Activated CD8-positive, alpha-beta memory T cell treated with anti-CD3 and anti-CD28 coated beads for 4 hours (primary cell): Measurements from ENCODE around the gene BRCA2.

Source experiments
- DNase-seq, 2 donors: peaks; one replicate each; pipeline ENCODE4 v3.0.0-alpha.2; 2020; ENCODE audit warnings: low read depth in 2 of 2

The BRCA2 gene

DNA sequence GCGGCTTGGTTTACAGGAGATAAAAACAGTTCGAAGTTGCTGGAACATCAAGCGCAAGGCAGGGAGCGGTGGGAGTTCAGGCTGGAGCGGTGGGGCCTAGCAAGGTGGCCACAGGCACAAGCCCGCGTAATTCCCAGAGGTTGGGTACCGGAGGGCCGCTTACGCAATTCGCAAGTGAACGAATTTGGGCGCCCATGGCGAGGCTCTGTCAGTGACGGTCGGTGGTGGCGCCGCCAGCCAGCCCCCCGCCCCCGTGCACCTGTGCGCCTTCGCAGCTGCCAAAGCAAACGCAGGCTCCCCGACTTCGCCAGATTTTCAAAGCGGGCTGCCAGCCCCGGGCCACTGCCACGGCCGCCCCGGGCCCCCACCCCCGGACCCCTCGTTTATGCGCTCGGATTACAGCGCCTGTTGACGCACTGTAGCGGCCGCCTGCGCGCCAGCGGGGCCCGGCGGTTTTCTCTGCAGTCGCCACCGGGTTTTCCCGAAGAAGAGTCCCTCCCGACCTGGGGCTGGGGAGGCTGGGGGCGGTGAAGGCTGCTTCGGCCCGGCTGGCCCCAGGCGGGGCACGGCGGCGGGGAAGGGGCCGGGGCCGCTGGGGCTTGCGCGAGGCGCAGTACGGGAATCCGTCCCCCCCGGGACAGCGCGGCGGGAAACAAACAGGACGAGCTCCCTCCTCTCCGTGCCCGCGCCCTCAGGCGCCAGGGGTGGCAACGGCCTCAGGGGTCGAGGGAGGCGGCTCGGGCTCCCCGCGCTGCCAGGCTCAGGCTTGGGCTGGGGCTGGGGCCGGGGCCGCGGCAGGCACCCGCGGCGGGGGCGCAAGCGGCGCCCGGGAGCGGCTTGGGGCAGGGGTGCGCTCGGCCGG lies 111.9 kb downstream of the BRCA2 start:
- DNase-seq, result peak; percentile 30 to 35

GRCh38 chr13:32427852-32428580 lies 112.7 kb downstream of the BRCA2 start, which contains the start of gene N4BP2L1:
N4BP2L1 (minus strand) TSS chr13:32428130; CDS start chr13:32428082, 48 bp downstream.
- DNase-seq, result peak; percentile 75 to 84

DNA sequence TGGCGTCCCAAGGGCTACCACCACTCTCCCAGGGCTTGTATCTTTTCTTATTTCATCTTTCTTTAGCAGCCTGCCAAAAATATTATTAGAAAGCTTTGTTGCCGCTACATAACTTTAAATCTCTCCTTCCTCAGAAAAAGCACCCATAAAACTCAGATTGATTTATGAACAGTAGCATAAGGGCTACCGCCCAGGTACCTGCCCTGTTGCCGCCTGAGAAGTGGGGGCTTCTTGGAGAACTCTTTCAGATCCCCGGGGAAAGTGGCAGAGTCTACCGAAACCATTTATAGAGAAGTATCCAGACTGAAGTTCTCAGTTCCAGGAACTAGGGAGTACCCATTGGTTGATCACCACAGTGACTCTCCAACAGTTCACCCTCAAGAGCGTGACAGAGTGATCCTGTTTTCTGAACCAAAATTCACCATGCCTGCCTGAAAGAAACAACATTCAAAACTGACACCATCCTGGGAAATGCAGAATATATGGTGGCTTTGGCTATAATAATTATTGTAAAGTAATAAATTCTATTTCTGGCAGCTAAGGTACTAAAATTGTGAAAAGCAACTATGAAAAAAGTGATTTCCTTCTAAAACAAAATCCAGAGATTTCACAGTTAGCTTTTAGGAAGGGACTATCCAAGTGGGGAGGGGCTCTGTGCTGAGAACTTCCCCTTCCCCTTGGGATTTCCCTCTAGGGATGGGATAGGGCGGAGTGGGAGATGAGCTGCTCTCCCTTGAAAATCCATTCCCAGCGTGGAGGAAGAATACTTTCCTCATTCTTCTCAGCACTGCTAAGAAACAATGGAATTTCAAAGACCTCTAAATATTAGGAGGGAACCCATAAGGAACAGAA lies 113.5 kb downstream of the BRCA2 start:
- no peak for DNase-seq

DNA sequence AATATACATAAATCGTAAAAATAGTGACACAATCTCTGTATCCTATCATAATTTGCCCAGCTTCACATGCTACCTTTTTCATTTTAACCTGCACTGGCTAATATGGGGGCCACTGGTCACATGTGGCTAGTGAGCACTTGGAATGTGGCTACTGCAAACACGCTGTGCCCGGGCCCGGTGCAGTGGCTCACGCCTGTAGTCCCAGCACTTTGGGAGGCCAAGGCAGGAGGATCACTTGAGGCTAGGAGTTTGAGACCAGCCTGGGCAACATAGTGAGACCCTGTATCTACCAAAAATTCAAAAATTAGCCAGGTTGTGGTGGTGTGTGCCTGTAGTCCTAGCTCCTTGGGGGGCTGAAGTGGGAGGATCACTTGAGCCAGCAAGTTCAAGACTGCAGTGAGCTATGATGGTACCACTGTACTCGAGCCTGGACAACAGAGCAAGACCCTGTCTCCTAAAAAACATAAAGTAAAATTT lies 114.2 kb downstream of the BRCA2 start:
- no peak for DNase-seq

DNA sequence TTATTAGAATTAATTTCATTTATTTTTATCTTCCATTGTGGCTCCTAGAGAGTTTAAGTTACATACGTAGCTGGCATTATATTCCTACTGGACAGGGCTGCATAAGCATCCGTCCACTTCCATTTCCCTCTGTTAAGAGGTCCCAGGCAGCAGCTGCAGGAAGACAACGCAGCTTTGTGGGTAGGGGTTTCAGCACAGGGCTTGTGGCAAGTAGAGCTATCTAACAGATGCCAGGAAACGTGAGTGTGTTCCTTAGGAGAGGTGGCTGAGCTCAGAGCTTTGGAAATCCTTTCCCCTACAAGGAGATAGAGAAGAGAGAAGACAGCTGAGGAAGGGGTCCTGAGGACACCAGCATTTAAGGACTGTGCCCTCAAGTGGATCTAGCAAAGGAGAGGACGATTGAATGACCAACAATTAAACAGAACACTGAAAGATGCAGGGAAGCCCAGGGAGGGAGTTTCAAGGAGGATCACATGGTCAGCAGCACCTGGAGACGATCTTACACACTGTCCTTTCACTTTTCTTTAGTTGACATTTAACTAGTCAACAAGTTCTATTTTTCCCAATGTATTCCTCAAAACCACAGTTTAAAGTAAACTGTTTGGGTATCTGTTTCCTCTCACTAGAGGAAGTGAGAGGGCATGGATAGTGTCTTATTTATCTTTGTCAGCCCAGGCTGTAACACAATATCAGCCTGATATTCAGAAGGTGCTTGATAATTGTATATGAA lies 114.9 kb downstream of the BRCA2 start:
- DNase-seq, result no peak

DNA sequence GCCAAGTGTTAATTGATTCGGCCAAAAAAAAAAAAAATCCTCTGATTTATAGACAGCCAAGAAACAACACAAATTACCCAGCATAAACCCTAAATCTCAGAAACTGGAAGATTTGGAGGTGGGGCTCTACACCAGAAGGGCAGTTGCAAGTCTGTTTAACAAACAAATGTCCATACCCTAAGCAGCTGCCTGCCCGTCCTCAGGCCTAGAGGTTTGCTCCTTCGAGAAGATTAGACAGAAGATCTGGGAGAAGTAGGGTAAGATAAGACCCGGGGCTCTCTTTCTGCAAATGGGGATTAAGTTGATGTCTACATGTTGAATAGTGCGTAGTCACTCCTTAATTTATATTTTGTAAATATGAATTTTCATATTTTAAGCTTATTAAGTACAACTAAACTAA lies 116.1 kb downstream of the BRCA2 start:
- DNase-seq, result no peak

DNA sequence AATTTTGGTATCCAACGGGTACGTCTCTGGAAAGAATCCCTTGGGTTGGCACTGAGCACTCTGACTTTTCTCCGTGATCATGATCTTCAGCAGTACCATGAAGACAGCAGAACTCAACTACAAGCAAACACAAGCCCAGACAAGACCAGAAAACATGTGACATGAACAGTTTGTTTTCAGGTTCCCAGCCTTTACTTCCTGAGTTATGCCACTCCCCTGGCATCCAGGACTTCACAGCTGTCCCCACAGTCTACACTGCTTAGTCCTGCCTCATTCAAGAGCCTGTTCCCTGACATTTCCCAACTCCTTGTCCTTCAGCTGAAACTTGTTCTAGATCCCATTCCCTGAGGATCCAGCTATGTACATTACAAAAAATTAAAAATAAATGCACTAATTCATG lies 117.5 kb downstream of the BRCA2 start:
- no peak for DNase-seq

DNA sequence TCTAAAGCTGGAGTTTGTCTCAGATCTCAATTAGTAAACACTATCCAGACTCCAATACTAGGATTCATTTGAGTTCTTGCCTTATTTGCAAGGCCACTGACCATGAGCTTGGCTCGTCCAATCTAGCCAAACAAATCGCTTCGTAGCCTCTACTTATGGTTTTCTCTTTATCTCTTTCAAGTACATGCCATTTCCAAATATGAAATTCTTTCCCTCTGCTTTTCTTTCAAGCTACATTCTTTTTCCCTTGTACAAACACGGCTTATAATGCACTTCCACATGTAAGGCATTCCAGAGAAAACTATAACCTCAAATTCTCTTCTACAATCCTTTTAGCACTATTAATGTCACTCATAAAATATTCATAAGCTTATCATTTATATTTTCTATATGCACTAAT lies 123.6 kb downstream of the BRCA2 start:
- DNase-seq, result no peak

DNA sequence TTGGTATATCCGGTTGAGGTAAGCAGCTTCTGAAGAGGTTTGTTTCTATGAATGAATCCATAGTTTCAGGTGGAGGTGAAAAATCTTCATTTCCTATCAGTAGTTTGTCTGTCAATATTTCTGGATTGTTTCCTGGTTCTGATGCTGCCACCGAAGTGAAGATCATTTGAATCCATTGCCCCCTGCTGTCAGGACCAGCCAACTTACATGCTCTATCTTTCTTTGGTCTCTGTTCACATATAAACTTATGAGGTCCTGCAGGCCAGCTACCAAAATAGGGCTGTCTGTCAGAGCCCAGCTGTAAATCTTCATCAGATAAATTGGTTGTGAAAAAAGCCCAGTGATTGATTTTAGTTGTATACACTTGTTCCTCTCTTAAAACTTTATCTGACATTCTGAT lies 127.8 kb downstream of the BRCA2 start:
- no peak for DNase-seq

GRCh38 chr13:32445461-32445860 lies 130.2 kb downstream of the BRCA2 start:
- DNase-seq, result no peak

- no peak for DNase-seq
Observed at GRCh38 chr13:32446220-32446619, 130.9 kb downstream of the BRCA2 start.

- DNase-seq, result no peak
Observed at GRCh38 chr13:32446773-32447465, 131.6 kb downstream of the BRCA2 start.

GRCh38 chr13:32447894-32448623 lies 132.8 kb downstream of the BRCA2 start:
- no peak for DNase-seq

GRCh38 chr13:32448972-32449371 lies 133.7 kb downstream of the BRCA2 start:
- DNase-seq, result no peak
